GM21737 (cell line): ENCODE data around the gene ESPNL.

Experiments used
- ATAC-seq: cut with Tn5 transposase; IDR thresholded peaks from one replicate; pipeline ENCODE4 v1.9.1; 2021; ENCODE audit warnings: mild to moderate bottlenecking, moderate library complexity; ENCODE audit not compliant: unreplicated experiment

Gene ESPNL

GRCh38 chr2:238155761-238156694 lies 55.9 kb downstream of the ESPNL start:
- ATAC-seq, result no peak

DNA sequence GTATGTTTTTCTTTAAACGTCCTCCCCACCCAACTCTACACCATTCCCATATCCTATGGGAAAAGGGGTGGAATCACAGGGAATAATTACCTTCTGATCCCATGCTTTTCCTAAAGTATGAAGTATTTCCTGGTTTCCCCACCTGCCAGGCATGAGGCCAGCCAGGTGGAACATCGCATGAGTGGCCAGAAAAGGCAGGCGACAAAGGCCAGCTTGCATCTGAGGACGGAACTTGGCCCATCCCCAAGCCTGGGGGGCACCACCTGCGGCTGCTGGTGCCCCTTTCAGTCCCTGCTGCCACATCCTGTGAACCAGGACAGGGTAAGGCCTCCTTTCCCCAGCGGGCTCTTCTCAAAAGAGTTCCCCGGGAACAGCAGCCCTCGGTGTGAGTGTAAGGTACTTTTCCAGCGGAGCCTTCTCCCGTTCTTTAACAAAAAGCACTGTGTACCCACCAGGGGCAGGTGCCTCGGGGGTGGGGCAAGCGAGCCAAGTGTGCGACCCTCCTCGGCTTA lies 57.4 kb downstream of the ESPNL start:
- no peak for ATAC-seq

GRCh38 chr2:238158018-238158508 lies 57.9 kb downstream of the ESPNL start:
- no peak for ATAC-seq

DNA sequence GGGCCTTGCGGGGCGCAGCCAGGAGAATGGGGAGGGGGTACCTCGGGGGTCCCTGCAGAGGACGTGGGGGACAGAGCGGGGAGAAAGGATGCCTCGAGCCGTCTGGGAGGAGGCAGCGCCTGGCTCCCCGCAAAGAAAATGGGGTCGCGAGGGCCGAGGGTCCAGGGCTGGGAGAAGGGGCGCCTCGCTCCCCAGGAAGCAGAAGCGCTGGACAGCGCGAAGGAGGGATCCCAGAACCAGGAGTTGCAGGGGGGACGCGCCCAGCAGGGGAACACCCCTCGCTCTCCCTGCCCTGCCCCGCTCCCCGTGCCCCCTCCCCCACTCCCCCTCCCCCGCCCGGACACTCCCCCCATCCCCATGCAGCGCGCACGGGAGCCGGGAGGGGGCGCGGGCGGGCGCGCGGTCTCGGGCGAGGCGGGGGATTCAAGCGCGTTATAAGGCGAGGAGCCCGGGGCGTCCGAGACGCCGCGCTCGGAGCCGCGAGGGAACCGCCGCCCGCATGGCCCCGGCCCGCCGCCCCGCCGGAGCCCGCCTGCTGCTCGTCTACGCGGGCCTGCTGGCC lies 58.5 kb downstream of the ESPNL start, which contains the start of gene ERFE:
Gene ERFE (plus strand): TSS at position 462 of the 562 bp plus-strand sequence. CDS start 38 bp downstream, at position 500.
- ATAC-seq, result no peak

DNA sequence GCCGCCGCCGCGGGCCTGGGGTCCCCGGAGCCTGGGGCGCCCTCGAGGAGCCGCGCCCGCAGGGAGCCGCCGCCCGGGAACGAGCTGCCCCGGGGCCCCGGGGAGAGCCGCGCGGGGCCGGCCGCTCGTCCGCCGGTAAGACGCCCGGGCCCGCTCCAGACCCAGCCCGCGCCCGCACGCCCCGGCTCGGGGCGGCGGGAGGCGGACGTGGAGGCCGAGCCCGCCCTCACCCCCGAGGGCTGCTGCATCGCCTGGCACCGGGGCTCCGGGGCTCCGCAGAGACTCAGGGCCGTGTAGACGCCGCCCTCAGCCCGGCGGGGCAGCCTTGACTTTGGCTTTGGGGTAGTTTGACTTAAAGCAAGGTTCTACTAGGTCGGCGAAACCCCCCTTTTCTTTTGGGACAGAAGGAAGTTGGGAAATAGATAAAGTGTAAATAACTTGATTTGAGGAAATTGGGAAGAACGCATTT lies 59.0 kb downstream of the ESPNL start:
- no peak for ATAC-seq

GRCh38 chr2:238159661-238160205 lies 59.6 kb downstream of the ESPNL start:
- no peak for ATAC-seq

DNA sequence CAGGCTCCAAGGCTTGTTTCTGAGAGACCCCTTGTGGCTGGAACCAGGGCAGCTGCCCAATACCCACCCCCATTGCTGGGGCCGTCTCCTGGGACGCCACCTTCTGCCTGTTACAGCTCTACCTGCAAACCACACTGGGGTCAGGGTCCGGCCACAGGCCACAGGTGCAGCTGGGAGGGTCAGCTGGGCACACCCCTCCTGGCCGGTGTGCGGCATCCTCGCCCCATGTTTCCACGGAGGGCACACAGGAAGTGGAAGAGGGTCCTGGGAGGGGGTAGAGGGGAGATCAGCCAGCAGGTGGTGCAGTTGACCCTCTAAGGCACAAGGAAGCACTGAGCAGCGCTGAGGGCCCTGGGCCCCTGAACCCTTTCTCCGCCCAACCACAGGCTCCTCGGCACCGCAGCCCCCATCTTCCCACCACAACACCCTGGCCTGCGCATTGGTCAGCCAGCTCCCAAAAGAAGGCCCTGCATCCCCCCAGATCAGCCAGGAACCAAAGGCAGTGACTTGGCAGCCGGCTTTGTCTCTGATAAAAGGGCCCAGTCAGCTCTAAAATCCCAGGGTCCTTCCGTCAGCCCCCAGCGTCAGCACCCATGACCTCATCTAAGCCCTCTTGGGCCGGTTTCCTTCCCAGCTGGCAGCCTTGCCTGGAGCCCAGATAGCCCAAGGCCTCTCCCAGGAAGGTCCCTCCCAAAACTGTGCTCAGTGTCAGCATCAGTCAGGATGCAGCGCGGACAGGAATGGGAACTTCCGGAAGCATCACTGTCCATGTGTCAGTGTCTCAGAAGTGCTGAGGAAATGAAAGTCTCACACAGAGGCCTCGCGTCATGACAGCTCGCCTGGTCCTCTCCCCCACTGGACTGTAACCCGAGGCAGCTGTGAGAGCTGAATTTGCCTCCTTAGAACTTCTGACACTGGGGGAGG lies 60.3 kb downstream of the ESPNL start:
- ATAC-seq, result no peak

DNA sequence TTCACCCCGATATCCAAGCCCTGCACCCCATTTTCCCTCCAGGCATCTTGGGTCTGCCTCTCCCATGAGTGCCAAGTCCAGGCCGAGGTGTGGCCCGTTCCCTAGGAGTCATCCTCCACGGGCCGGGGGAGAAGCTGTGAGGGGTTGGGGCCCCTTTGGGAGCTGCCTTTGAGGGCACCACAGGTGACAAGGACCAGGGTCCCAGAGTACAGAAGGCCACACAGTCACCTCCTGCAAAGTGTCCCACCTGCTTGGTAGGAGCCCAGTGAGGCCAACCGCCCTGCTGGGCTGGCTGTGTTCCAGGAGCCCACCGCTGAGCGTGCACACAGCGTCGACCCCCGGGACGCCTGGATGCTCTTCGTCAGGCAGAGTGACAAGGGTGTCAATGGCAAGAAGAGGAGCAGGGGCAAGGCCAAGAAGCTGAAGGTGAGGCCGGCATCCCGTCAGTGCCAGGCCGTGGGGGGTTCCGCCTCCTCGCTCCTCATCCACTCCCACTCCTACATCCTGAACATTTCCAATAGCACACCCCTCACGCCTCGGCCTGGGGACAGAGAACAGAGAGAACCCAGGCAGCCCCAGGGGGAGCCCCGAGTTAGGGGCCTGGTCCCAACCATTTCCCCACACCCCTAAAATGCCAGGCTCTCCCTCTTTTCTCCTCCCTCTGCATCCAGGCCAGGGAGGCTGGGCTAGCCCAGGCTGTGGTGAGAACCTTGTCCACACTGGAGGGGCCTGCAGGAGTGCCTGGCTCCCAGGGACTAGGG lies 61.3 kb downstream of the ESPNL start:
- no peak for ATAC-seq

DNA sequence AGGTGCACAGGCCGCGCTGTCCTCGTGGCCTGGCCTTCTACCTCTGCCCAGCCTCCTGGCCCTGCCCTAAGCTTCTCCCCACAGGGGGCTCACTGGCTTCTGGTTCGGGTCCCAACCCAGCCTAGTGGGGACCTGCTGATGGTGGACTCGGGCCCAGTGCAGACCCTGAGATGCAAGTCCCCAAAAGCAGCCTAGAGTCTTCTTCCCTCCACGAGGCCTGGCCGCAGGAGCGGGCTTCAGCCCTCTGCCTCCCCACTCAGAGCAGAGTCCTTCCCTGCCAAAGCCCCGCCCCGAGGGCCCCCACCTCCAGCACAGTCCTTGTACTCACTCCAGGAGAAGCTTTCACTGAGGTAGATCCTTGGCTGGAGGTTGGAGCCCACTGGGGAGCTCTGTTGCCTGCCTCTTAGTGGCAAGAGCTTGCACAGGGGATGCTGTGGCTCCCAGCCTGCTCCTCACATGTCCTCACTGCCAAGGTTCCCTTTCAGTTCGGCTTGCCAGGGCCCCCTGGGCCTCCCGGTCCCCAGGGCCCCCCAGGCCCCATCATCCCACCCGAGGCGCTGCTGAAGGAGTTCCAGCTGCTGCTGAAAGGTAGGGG lies 62.2 kb downstream of the ESPNL start:
- ATAC-seq, result no peak

DNA sequence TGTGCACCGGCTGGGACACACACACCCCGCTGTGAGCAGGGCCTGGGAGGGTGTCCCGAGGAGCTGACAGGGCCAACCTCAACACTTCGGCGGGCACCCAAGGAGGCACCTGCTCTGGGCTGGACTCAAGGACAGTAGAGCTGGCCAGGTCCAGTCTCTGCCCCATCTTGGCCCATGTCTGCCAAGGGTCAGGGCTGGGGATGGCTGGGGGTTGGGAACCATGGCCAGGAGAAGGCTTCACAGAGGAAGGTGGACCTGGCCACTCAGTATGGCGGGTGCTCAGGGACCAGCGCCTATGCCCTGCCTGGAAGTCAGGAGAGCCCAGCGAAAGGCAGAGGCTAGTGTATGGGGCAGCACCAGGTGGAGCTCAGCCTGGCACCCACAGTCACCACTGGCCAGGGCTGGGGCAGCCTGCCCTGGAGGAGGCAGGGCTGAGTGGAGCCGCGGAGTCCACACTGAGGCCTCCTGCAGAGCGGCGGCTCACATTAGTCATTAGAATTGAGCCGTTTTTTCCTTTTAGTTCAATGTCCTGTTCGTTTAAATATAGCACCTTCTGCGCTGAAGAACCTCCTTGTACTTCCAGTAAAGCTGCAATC lies 62.8 kb downstream of the ESPNL start:
- no peak for ATAC-seq

DNA sequence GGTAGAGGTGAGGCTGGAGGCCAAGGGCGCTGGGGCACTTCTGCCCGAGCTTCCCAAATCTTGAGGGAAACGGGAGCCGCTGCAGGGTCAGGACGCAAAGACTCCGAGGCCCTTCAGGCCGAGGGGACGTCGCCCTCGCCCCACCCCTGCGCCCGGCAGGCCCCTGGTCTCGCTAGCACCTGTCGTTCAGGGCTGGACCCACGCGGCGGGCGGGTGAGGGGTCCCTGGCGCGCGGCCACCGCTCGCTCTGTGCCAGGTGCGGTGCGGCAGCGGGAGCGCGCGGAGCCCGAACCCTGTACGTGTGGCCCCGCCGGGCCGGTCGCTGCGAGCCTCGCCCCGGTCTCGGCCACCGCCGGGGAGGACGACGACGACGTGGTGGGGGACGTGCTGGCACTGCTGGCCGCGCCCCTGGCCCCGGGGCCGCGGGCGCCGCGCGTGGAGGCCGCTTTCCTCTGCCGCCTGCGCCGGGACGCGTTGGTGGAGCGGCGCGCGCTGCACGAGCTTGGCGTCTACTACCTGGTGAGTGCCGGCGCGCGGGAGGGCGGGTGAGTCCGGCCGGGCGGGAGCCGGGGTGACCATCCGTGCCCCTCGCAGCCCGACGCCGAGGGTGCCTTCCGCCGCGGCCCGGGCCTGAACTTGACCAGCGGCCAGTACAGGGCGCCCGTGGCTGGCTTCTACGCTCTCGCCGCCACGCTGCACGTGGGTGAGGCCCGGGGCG lies 63.5 kb downstream of the ESPNL start:
- no peak for ATAC-seq

DNA sequence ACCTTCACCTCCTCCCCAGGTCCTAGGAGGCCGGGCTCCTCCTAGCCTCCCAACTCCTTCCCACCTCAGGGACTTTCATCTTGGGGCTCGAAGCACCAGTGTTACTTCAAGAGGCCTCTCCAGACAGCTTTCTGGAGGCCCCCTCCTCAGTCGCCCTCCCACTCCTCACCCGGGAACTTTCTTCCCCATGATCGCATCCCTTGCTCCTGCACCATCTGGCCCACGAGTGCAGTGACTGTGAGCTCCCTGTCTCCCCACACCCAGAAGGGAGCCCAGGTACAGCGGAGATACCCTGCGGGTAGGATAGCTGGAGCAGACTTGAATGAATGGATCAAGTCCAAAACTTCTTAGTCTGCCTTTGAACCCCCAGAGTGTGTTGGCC lies 64.8 kb downstream of the ESPNL start:
- no peak for ATAC-seq

DNA sequence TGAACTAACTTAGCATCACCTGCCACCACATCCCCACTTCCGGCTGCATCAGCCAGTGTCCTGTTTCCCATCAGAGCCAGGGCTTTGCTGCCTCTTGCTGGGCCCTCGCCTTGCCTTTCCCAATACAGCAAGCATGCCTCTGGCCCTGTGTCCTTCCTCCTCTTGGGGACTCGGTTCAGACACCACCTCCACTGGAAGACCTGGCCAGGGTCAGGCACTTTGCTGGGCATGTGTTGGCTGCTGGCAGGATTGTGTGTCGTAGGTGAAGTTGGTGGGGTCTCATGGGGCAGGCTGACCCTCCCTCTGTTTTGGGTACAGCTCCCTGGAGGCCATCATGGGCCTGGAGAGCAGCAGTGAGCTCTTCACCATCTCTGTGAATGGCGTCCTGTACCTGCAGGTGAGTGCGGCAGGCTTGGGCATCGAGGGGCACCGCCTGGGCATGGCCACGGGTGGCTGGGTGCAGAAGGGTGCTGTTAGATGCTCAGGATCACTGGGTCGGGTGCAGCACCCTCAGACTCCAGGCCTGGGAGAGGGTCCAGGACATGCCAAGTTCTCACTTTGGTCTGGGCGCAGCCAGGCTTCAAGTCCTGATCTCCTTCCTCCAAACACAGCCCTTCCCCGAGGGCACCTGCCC lies 65.3 kb downstream of the ESPNL start:
- no peak for ATAC-seq

GRCh38 chr2:238166391-238167343 lies 66.5 kb downstream of the ESPNL start:
- ATAC-seq, result no peak

- no peak for ATAC-seq
Observed at GRCh38 chr2:238167344-238167715, 67.2 kb downstream of the ESPNL start.

DNA sequence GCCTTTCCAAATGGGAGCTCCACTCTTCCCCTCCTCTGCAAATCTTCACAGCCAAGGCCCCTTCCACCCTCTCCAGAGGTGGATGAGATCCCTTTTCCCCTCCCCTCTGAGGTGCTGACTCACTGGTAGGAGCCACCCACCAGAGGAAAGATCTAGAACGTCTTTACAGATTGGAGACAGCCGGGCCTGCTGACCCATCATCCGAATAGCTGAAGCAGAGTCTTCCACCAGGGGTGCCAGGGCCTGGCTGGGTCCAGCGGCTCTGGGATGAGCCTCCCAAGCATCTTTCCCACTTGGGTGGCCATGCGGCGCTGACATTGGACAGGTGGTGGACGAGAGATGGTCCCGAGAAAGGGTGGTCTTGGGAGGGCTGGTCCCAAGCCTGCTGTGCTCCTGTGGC lies 67.6 kb downstream of the ESPNL start:
- no peak for ATAC-seq
